Esophagus muscularis mucosa (tissue), 4 donors: ENCODE results near the gene RAB11FIP4. TPM values are rescaled to one million over a fixed set of nuclear protein-coding genes. Genes with fewer than 3 reads are reported as not detected.

Experiments used
- DNase-seq: peaks from one replicate; pipeline ENCODE4 v3.0.0-alpha.2; 2017; ENCODE audit errors: extremely low spot score
- H3K27ac ChIP-seq, 4 donors: fragments of 200-600 bp; sonication (generic); replicated peaks in 1 of 4; 1 replicate in 3 of 4; 2 replicates in 1 of 4; pipeline ENCODE4 v1.5.1; 2016 to 2019; ENCODE audit warnings: mild to moderate bottlenecking in 1 of 4
- H3K27me3 ChIP-seq, 4 donors: fragments of 200-600 bp; sonication (generic); one replicate each; pipeline versions ENCODE4 v1.5.1 to v1.6.0; 2016 to 2019
- H3K36me3 ChIP-seq, 4 donors: fragments of 200-600 bp; sonication (generic); one replicate each; pipeline ENCODE4 v1.5.1; 2016 to 2019
- H3K4me1 ChIP-seq, 4 donors: fragments of 200-600 bp; sonication (generic); one replicate each; pipeline ENCODE4 v1.5.1; 2016 to 2019
- H3K4me3 ChIP-seq, 4 donors: fragments of 200-600 bp; sonication (generic); 1 replicate in 2 of 4; 2 replicates in 2 of 4; pipeline ENCODE4 v1.5.1; 2016 to 2019; ENCODE audit warnings: mild to moderate bottlenecking in 4 of 4, moderate library complexity in 1 of 4
- H3K9me3 ChIP-seq, 4 donors: fragments of 200-600 bp; sonication (generic); 1 replicate in 3 of 4; 2 replicates in 1 of 4; pipeline ENCODE4 v1.5.1; 2016 to 2019
- CTCF ChIP-seq, 3 experiments: fragments of 200-600 bp in 2 of 3; fragments of 450-650 bp in 1 of 3; sonication (generic) in 2 of 3; IDR thresholded peaks; one replicate each; pipeline ENCODE4 v1.5.1; 2017 to 2019; ENCODE audit warnings: antibody characterized with exemption in 3 of 3, mild to moderate bottlenecking in 2 of 3, moderate library complexity in 1 of 3
- EP300 ChIP-seq: sonication (generic); formaldehyde crosslinking; IDR thresholded peaks from one replicate; pipeline ENCODE4 v1.6.1; 2017; ENCODE audit warnings: antibody characterized with exemption
- POLR2A ChIP-seq: fragments of 450-650 bp; IDR thresholded peaks from one replicate; pipeline ENCODE4 v1.6.1; 2017; ENCODE audit warnings: antibody characterized with exemption, moderate library complexity, mild to moderate bottlenecking, low read depth
- POLR2AphosphoS5 ChIP-seq, 2 donors: sonication (generic); formaldehyde crosslinking; IDR thresholded peaks; one replicate each; pipeline ENCODE4 v1.6.1; 2017; ENCODE audit warnings: antibody characterized with exemption in 2 of 2
- WGBS: methylation state at CpG from one replicate; pipeline ENCODE4 v1.1.5; 2018; 5-methylcytosine and 5-hydroxymethylcytosine counted together
- intact Hi-C: fragments of 100-400 bp; cut with DNase I; formaldehyde crosslinking; loops from one replicate; pipeline ENCODE4 v1.15.1; 2023
- total RNA-seq, 4 donors: library from RNA; depleted of rRNA; stranded (reverse); fragments of >200 nt; gene quantifications; one replicate each; pipeline versions ENCODE4 v1.1.0 to v1.2.1, GENCODE V29; 2016

Gene RAB11FIP4
- total RNA-seq, 4 donors from 2014 or later: 0.75 to 2.3 (median 1.7) TPM

- 80% methylated on average over 8 of the region's 16 CpGs for WGBS
- Histone ChIP-seq H3K27ac (no peak overlapping the region), H3K27me3 (peaks cover 0 to 38% (median 0%) of the 10 kb centered on the region in 4 donors), H3K36me3 (no peaks in the 10 kb centered on the region), H3K9me3 (no peaks in the 10 kb centered on the region), H3K4me3 (no peak overlapping the region), H3K4me1 (no peaks in the 10 kb centered on the region)
- no peak for TF ChIP-seq CTCF (IDR thresholded peaks at IDR 0.05)
- TF ChIP-seq EP300: no peak
- no peak for TF ChIP-seq POLR2A
- no peak for TF ChIP-seq POLR2AphosphoS5 (IDR thresholded peaks at IDR 0.05)
- DNase-seq: no peak
- intact Hi-C loops: no loop called here
Observed at GRCh38 chr17:31476525-31477416, 85.3 kb downstream of the RAB11FIP4 start.

- WGBS: 92% methylated on average over 13 of the region's 14 CpGs
- H3K27ac ChIP-seq: no peak overlapping the region
- TF ChIP-seq POLR2AphosphoS5 (IDR thresholded peaks at IDR 0.05) (no peak), POLR2A (no peak), EP300 (no peak), CTCF (IDR thresholded peaks at IDR 0.05) (no peak)
- no peak for DNase-seq
- no peaks in the 10 kb centered on the region for H3K4me1 ChIP-seq
- intact Hi-C loops: no loop called here
- H3K27me3 ChIP-seq: peaks cover 0 to 32% (median 0%) of the 10 kb centered on the region in 4 donors
- H3K36me3 ChIP-seq: no peaks in the 10 kb centered on the region
- no peak overlapping the region for H3K4me3 ChIP-seq
- H3K9me3 ChIP-seq: no peaks in the 10 kb centered on the region
Observed at GRCh38 chr17:31477417-31478055, 86.1 kb downstream of the RAB11FIP4 start.

GRCh38 chr17:31479062-31479408 lies 87.6 kb downstream of the RAB11FIP4 start:
- no peak for TF ChIP-seq EP300
- TF ChIP-seq POLR2A: no peak
- TF ChIP-seq POLR2AphosphoS5 (IDR thresholded peaks at IDR 0.05): no peak
- TF ChIP-seq CTCF (IDR thresholded peaks at IDR 0.05): no peak

GRCh38 chr17:31479524-31479923 lies 88.0 kb downstream of the RAB11FIP4 start:
- intact Hi-C loops: no loop called here
- Histone ChIP-seq H3K27ac (no peak overlapping the region), H3K36me3 (no peaks in the 10 kb centered on the region), H3K27me3 (peaks cover 0 to 24% (median 0%) of the 10 kb centered on the region in 4 donors), H3K4me3 (no peak overlapping the region), H3K4me1 (no peaks in the 10 kb centered on the region), H3K9me3 (no peaks in the 10 kb centered on the region)
- DNase-seq: no peak
- WGBS: 100% methylated on average over 2 of the region's 2 CpGs
- TF ChIP-seq POLR2AphosphoS5 (IDR thresholded peaks at IDR 0.05) (no peak), EP300 (no peak), CTCF (IDR thresholded peaks at IDR 0.05) (no peak), POLR2A (no peak)

More at GRCh38 chr17:31479062-31479408, 87.6 kb downstream of the RAB11FIP4 start:
- Histone ChIP-seq H3K27ac (no peak overlapping the region), H3K36me3 (no peaks in the 10 kb centered on the region), H3K4me3 (no peak overlapping the region), H3K4me1 (no peaks in the 10 kb centered on the region), H3K27me3 (peaks cover 0 to 24% (median 0%) of the 10 kb centered on the region in 4 donors), H3K9me3 (no peaks in the 10 kb centered on the region)
- 100% methylated on average over 1 of the region's 1 CpG for WGBS
- intact Hi-C loops: no loop called here
- no peak for DNase-seq
